ENCODE measurements around the gene SBNO2. TPM values are rescaled to one million over a fixed set of nuclear protein-coding genes. Genes with fewer than 3 reads are reported as not detected.
A peak's percentile ranks its signal among the peaks of the same experiment; 100 is the strongest.

Gene SBNO2
- total and polyA plus RNA-seq, 2 of the 4 experiments (the other 2 are of a cell fraction) = 13.4 to 40.5 TPM

GRCh38 chr19:1167687-1168571 is 6.1 kb downstream of the SBNO2 start:
- Histone ChIP-seq H4K8ac (ENCODE audit: low read depth in 2 of 2, low read length in 2 of 2) (no peak overlapping the region), H2BK5ac (ENCODE audit: low read depth, low read length, poor library complexity, severe bottlenecking) (peak overlapping the region; percentile 92), H3K14ac (replicated peaks; ENCODE audit: low read depth, low read length) (peak overlapping the region; percentile 88), H3K4me1 (ENCODE audit: control insufficient read depth, insufficient read depth, low read length) (peaks cover 38% of the 10 kb centered on the region), H3K27ac (ENCODE audit: insufficient read depth, low read length) (peak overlapping the region; percentile 90), H4K91ac (ENCODE audit: insufficient read depth, low read depth, low read length) (peak overlapping the region; percentile 89), H3K4me2 (ENCODE audit: low read depth, low read length) (peak overlapping the region; percentile 80; the same call in 1 of the 2 replicates), H3K18ac (ENCODE audit: low read depth, low read length) (no peak overlapping the region; the same call in 1 of the 2 replicates), H4K5ac (ENCODE audit: low read depth, low read length) (no peak overlapping the region), H3K23ac (ENCODE audit: low read depth, low read length) (peak overlapping the region; percentile 36; the same call in 1 of the 2 replicates), H2BK120ac (ENCODE audit: low read depth, low read length) (no peak overlapping the region), H3K56ac (ENCODE audit: extremely low read depth, insufficient read depth, low read length) (no peak overlapping the region), H2AK5ac (ENCODE audit: low read depth, low read length) (peak overlapping the region; percentile 91), H3K4me3 (ENCODE audit: insufficient read depth, low read depth, low read length) (0 out of 2 replicates have a peak overlapping the region, but pooled peaks have one; percentile 33), H3K36me3 (ENCODE audit: control insufficient read depth, insufficient read depth, low read length) (peaks cover 23% of the 10 kb centered on the region), H3K27me3 (ENCODE audit: control insufficient read depth, insufficient read depth, low read length) (no peaks in the 10 kb centered on the region), H2AFZ (replicated peaks; ENCODE audit: low read length, poor library complexity) (no peak overlapping the region), H2AK9ac (replicated peaks; ENCODE audit: low read depth, low read length, poor library complexity) (peak overlapping the region; percentile 99), H3K9me1 (ENCODE audit: insufficient read depth, low read length) (peaks cover 20% of the 10 kb centered on the region), H3K9me3 (ENCODE audit: control insufficient read depth, insufficient read depth, low read length) (no peaks in the 10 kb centered on the region), H3K4ac (ENCODE audit: low read depth, low read length) (peak overlapping the region; percentile 91), H4K20me1 (ENCODE audit: insufficient read depth, low read length) (peaks cover 90% of the 10 kb centered on the region), H3K9ac (ENCODE audit: low read depth, low read length) (peak overlapping the region; percentile 40), H3K79me1 (ENCODE audit: low read depth in 1 of 2, low read length in 2 of 2) (peaks cover 8 to 80% of the 10 kb centered on the region in 2 experiments; a peak in 3 of 4 replicates), H2BK15ac (ENCODE audit: low read depth, low read length) (no peak overlapping the region), H2BK20ac (ENCODE audit: low read depth, low read length) (no peak overlapping the region)
- no peak for DNase-seq
- CTCF ChIA-PET = no interaction called here
- WGBS, 2 experiments (ENCODE audit: extremely low coverage in 2 of 2, insufficient read length in 1 of 2) = 98% methylated on average over 9 of the region's 35 CpGs; no CpG with 5 or more reads in 1 of the 2 experiments
- in situ Hi-C loops (cut with MboI; ENCODE audit: low sequenced_read_pairs) = no loop called here
- ATAC-seq (ENCODE audit: low read depth) = no peak
- BruUV-seq (replicated peaks) = no TSS peak
- intact Hi-C loops (cut with micrococcal nuclease) = no loop called here
- POLR2A ChIA-PET (ENCODE audit: unreplicated experiment) = no interaction called here
- dilution Hi-C loops (cut with HindIII; ENCODE audit: low sequenced_read_pairs, unreplicated experiment) = no loop called here
- no peak for TF ChIP-seq NFE2L2 (IDR thresholded peaks at IDR 0.05; ENCODE audit: low read depth, low read length)

All from IMR-90 (cell line).